BLaER1 treated with 17β-estradiol and CSF1 and Interleukin-3, amounts not matched to agents 10 nM and 100 nM (cell line): Measurements from ENCODE around the gene PRKAR2A.

Experiments used
- H3K27ac ChIP-seq, 11 experiments: shearing (Covaris generic); formaldehyde crosslinking; 2 replicates each; pipeline ENCODE4 v1.8.1; 2022
- H3K27me3 ChIP-seq, 11 experiments: shearing (Covaris generic); formaldehyde crosslinking; 2 replicates each; pipeline ENCODE4 v1.8.1; 2022
- H3K36me3 ChIP-seq, 11 experiments: shearing (Covaris generic); formaldehyde crosslinking; 2 replicates each; pipeline ENCODE4 v1.8.1; 2022
- H3K4me1 ChIP-seq, 10 experiments: shearing (Covaris generic); formaldehyde crosslinking; 2 replicates each; pipeline ENCODE4 v1.8.1; 2022
- H3K4me2 ChIP-seq, 11 experiments: shearing (Covaris generic); formaldehyde crosslinking; 2 replicates each; pipeline ENCODE4 v1.8.1; 2022
- H3K4me3 ChIP-seq, 10 experiments: shearing (Covaris generic); formaldehyde crosslinking; 2 replicates each; pipeline ENCODE4 v1.8.1; 2022
- H3K9ac ChIP-seq, 11 experiments: shearing (Covaris generic); formaldehyde crosslinking; 2 replicates each; pipeline ENCODE4 v1.8.1; 2022
- H3K9me3 ChIP-seq, 11 experiments: shearing (Covaris generic); formaldehyde crosslinking; replicated peaks in 1 of 11; 2 replicates each; pipeline ENCODE4 v1.8.1; 2022
- H4K20me1 ChIP-seq, 11 experiments: shearing (Covaris generic); formaldehyde crosslinking; 2 replicates each; pipeline ENCODE4 v1.8.1; 2022
- Cebpa-rat ChIP-seq, 11 experiments: shearing (Covaris generic); IDR thresholded peaks; 2 replicates each; pipeline ENCODE4 v1.8.1; 2022

The PRKAR2A gene

GRCh38 chr3:48847504-48848423, at the start of gene PRKAR2A:
Gene PRKAR2A (minus strand): TSS chr3:48847874. CDS start chr3:48847596, 278 bp downstream.
- Histone ChIP-seq H3K9ac (peak within 1 kb of the TSS; percentile 76 to 90 (median 84)), H3K4me1 (peaks cover 17 to 35% (median 28%) of the 10 kb centered on the region in 10 experiments; a peak in 19 of 20 replicates), H3K27ac (peak within 1 kb of the TSS; percentile 57 to 82 (median 75)), H3K4me3 (peak within 1 kb of the TSS; percentile 68 to 88 (median 81)), H4K20me1 (peaks cover 0 to 13% (median 4%) of the 10 kb centered on the region in 11 experiments; a peak in 8 of 22 replicates), H3K9me3 (no peaks in the 10 kb centered on the region), H3K4me2 (peak within 1 kb of the TSS; percentile 76 to 95 (median 91)), H3K27me3 (peaks cover 0 to 27% (median 21%) of the 10 kb centered on the region in 11 experiments; a peak in 15 of 22 replicates), H3K36me3 (peaks cover 0 to 8% (median 0%) of the 10 kb centered on the region in 11 experiments; a peak in 1 of 22 replicates)
- no peak for TF ChIP-seq Cebpa-rat (IDR thresholded peaks at IDR 0.05)

DNA sequence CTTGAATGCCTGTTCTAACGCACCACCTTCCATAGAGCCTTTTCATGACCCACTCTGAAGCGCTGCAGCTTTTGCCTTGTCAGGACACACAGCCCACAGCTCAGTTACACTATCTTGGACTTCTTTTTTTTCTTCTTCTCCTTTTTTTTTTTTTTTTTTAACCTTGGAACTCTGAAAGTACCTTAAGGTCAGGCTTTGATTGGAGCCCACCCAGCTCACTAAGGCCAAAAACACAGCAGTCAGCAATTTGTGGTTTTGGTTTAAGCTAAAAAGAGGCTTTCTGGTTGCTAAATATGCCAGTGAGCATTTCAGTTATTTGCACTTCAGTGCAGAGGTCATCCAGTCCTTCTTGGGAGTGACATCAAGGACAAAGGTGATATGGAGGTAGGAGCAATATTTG, 49.3 kb upstream of the PRKAR2A start:
- Histone ChIP-seq H3K27ac (no peak overlapping the region), H3K36me3 (peaks cover 0 to 2% (median under 1%) of the 10 kb centered on the region in 11 experiments; a peak in 6 of 22 replicates), H3K9ac (peak overlapping the region in 2 of 11 experiments; percentile 24 to 78; a peak in 2 of 22 replicates), H3K4me2 (peak overlapping the region; percentile 13 to 99 (median 92); a peak in 19 of 22 replicates), H4K20me1 (no peaks in the 10 kb centered on the region), H3K27me3 (no peaks in the 10 kb centered on the region), H3K4me1 (peaks cover 26 to 41% (median 36%) of the 10 kb centered on the region in 10 experiments), H3K4me3 (no peak overlapping the region), H3K9me3 (no peaks in the 10 kb centered on the region)
- TF ChIP-seq Cebpa-rat (IDR thresholded peaks at IDR 0.05): no peak

DNA sequence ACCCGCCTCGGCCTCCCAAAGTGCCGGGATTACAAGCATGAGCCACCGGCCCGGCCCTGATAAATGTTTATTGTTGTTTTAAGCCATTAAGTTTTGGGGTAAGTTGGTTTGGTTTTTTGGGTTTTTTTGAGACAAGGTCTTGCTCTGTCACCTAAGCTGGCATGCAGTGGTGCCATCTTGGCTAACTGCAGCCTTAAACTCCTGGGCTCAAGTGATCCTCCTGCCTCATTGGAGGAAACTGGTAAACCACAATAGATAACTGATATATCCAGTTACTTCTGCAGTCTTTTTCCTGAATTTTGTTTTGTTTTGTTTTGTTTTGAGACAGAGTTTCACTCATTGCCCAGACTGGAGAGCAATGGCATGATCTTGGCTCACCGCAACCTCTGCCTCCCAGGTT, 46.8 kb upstream of the PRKAR2A start:
- Histone ChIP-seq H3K27ac (no peak overlapping the region), H4K20me1 (no peaks in the 10 kb centered on the region), H3K27me3 (no peaks in the 10 kb centered on the region), H3K4me3 (no peak overlapping the region), H3K36me3 (peaks cover 6 to 15% (median 13%) of the 10 kb centered on the region in 11 experiments; a peak in 16 of 22 replicates), H3K9ac (no peak overlapping the region), H3K9me3 (no peaks in the 10 kb centered on the region), H3K4me1 (peaks cover 25 to 39% (median 34%) of the 10 kb centered on the region in 10 experiments), H3K4me2 (peak overlapping the region in 4 of 11 experiments; percentile 0 to 32 (median 12); a peak in 3 of 22 replicates)
- no peak for TF ChIP-seq Cebpa-rat (IDR thresholded peaks at IDR 0.05)

DNA sequence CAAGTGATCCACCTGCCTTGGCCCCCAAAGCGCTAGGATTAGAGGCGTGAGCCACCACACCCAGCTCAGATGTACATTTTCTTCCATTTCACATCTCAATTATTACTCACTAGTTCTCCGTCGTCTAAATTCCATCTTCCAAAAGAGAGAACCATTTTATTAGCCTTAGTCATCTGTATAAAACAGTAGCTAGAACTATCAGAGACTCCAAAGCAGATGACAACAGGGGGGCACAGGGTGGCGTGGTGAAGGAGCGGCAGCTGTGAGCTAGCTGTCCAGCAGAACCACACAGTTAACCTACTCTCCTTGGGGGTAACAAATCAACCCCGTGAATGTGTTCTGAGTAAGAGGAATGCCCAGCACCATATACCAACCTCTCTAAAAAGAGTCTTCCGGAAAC, 43.9 kb upstream of the PRKAR2A start:
- Histone ChIP-seq H3K27me3 (no peaks in the 10 kb centered on the region), H3K4me1 (peaks cover 2 to 12% (median 10%) of the 10 kb centered on the region in 10 experiments; a peak in 19 of 20 replicates), H3K4me3 (no peak overlapping the region), H3K9ac (no peak overlapping the region), H3K4me2 (no peak overlapping the region), H3K9me3 (no peaks in the 10 kb centered on the region), H4K20me1 (no peaks in the 10 kb centered on the region), H3K36me3 (peaks cover 7 to 27% (median 16%) of the 10 kb centered on the region in 11 experiments; a peak in 17 of 22 replicates), H3K27ac (no peak overlapping the region)
- TF ChIP-seq Cebpa-rat (IDR thresholded peaks at IDR 0.05): no peak

DNA sequence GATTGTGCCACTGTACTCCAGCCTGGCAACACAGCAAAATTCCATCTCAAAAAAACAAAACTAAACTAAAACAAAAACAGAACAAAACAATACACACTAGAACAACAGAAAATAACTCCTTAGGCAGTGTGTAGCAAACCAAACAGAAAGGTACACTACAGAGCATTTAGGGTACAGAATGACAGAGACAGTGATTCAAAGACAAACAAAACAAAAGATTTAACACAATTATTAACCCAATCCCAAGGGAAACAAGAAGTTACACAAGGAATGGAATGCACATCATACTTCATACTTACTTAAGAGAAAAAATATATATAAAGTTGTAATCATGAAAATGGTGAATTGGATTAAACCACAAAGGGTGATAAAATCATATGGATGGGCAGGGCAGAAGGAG, 38.1 kb upstream of the PRKAR2A start:
- Histone ChIP-seq H3K27ac (no peak overlapping the region), H3K4me1 (no peaks in the 10 kb centered on the region), H3K9me3 (no peaks in the 10 kb centered on the region), H3K36me3 (peaks cover 7 to 57% (median 35%) of the 10 kb centered on the region in 11 experiments; a peak in 21 of 22 replicates), H3K4me3 (no peak overlapping the region), H3K9ac (no peak overlapping the region), H4K20me1 (no peaks in the 10 kb centered on the region), H3K27me3 (no peaks in the 10 kb centered on the region), H3K4me2 (no peak overlapping the region)
- TF ChIP-seq Cebpa-rat (IDR thresholded peaks at IDR 0.05): no peak

DNA sequence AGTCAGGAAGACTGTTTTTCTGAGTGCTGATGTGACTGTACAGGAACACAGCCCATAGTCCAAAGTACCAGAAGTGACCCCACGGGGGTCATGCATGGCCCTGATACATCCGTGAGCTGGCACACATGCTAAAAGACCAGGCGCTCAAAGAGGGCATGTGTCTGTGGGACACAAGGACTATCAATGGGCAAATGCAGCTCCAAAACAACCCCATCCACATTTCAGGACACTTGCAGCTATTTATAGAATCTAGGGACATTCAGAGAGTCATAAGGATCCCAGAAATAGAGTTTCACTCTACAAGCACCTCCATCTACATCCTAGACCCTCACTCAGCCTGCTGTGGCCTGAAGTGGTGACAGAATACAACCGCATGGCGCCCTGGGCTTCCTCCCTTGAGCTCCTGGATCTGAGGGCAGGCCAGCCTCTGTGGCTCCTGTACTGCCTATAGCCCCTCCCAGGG, 34.0 kb upstream of the PRKAR2A start:
- Histone ChIP-seq H3K9ac (no peak overlapping the region), H3K4me1 (peaks cover 0 to 25% (median 2%) of the 10 kb centered on the region in 10 experiments; a peak in 7 of 20 replicates), H3K9me3 (no peaks in the 10 kb centered on the region), H3K27ac (no peak overlapping the region), H3K36me3 (peaks cover 11 to 54% (median 38%) of the 10 kb centered on the region in 11 experiments; a peak in 20 of 22 replicates), H3K4me2 (no peak overlapping the region), H4K20me1 (no peaks in the 10 kb centered on the region), H3K27me3 (no peaks in the 10 kb centered on the region), H3K4me3 (no peak overlapping the region)
- TF ChIP-seq Cebpa-rat (IDR thresholded peaks at IDR 0.05): no peak

DNA sequence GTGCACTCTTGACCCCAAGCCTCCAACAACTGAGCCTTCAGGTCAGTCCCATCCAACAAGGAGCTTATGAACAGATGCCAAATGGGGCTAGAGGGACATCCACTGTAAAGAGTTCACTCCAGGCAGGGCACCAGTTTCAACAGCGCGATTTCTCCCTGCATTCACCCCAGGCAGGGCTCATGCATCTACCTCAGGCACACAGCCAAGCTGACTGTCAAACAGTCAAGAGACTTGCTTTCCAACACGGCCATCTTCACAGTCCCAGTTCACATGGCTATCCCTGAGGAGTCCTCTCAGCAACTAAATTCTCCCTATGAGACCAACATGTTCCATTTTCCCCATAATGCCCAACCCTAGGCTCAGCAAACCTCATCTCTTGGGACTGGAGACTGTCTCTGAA, 33.3 kb upstream of the PRKAR2A start:
- no peak for TF ChIP-seq Cebpa-rat (IDR thresholded peaks at IDR 0.05)

DNA sequence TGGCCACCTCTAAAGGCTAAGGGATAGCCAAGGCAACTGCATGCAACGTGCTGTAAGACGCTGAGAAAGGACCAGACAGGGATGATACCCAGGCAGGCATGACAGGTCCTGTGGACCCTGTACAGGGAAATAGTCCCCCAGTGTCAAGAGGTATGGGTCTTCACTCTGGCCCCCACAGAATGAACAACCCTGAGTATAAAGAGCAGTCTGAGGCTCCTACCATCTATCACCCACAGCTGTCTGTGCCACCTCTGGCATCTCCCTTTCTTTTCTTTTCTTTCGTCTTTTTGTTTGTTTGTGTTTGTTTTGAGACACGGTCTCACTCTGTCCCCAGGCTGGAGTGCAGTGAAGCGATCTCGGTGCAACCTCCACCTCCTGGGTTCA, 32.3 kb upstream of the PRKAR2A start:
- no peak overlapping the region for H3K4me3 ChIP-seq
- no peak overlapping the region for H3K27ac ChIP-seq
- peaks cover 9 to 53% (median 35%) of the 10 kb centered on the region in 11 experiments; a peak in 20 of 22 replicates for H3K36me3 ChIP-seq
- no peaks in the 10 kb centered on the region for H3K27me3 ChIP-seq
- H3K9me3 ChIP-seq: no peaks in the 10 kb centered on the region
- peaks cover 0 to 25% (median 2%) of the 10 kb centered on the region in 10 experiments; a peak in 7 of 20 replicates for H3K4me1 ChIP-seq
- TF ChIP-seq Cebpa-rat (IDR thresholded peaks at IDR 0.05): no peak
- H4K20me1 ChIP-seq: no peaks in the 10 kb centered on the region
- no peak overlapping the region for H3K9ac ChIP-seq
- H3K4me2 ChIP-seq: peak overlapping the region in 2 of 11 experiments; percentile 55 to 58; a peak in 4 of 22 replicates

More for the DNA sequence above, 33.3 kb upstream of the PRKAR2A start:
- Histone ChIP-seq H4K20me1 (no peaks in the 10 kb centered on the region), H3K27ac (no peak overlapping the region), H3K9ac (no peak overlapping the region), H3K36me3 (peaks cover 11 to 54% (median 38%) of the 10 kb centered on the region in 11 experiments; a peak in 20 of 22 replicates), H3K27me3 (no peaks in the 10 kb centered on the region), H3K4me2 (no peak overlapping the region), H3K9me3 (no peaks in the 10 kb centered on the region), H3K4me1 (peaks cover 0 to 25% (median 2%) of the 10 kb centered on the region in 10 experiments; a peak in 7 of 20 replicates), H3K4me3 (no peak overlapping the region)
